Pons (tissue), 1 donor: ENCODE results near the gene TFDP2.
"Not testable (repeated sequence)": the region's sequence is repeated elsewhere in the genome, so short reads cannot be mapped to it uniquely, and the experiment has no call there.

Experiments
- DNase-seq: peaks from one replicate; pipeline ENCODE4 v3.0.0-alpha.2; 2016; ENCODE audit warnings: low spot score

Gene TFDP2

DNA sequence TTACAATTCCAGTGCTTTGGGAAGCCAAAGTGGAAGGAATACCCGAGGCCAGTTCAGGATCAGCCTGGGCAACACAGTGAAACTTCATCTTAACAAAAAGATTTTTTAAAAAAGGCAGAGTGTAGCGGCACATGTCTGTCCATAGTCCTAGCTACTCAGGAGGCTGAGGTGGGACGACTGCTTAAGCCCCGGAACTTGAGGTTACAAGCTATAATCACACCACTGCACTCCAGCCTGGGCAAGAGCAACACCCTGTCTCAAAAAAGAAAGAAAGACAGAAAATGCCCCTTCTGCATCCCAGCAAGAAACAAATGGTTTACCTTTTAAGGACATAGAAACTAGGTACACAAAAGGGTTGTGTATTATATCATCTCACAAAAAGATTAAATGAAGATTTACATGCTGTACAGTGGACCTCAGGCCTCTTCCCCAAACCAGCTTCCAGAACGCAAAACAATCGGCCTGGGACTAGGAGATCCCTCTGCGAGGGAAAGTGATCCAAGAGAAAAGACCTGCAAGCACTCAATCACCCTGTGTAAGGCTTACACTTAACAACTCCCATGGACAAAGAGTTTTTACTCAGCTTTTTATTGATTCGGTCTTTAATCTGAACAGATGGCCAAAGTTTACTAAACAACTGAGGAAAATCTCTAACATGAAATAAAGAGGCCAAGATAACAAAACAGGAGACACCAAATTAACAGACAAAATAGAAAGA lies 21.2 kb downstream of the TFDP2 start:
- DNase-seq, result no peak

DNA sequence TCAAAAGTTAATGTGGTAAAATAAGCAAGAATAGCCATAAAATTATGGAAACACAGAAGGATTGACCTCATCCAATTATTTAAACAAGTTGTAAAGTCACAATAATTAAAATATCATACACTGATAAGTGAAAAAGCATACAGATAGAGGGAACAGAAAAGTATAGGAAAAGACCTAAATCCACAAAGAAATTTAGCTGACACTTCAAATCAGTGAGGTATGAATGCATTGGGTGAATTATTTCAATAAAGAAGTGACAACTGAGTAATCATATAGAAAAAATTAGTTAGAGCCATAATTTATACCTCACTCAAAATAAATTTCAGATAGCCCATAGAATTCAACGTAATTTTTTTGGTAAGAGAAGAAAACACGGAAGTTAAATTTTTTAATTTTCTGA lies 25.1 kb downstream of the TFDP2 start:
- DNase-seq, result no peak

DNA sequence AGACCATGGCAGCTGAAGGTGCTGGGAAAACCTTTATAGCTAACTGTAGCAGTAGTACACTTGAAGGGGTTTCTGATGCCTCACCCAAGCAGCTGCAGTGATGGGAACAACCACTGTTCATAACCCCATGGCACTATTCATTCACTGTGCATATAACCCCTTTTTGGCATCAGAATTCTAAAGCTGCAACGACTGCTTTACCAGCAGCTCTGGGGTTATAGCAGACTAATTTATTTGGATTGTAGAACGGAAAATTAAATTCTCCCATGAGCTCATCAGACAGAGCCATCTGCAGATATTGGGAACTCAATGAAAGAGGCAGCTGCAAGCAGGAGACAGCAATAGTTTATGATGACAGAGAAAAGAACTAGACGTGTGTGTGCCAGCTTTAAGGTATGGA lies 28.6 kb downstream of the TFDP2 start:
- DNase-seq, result no peak

DNA sequence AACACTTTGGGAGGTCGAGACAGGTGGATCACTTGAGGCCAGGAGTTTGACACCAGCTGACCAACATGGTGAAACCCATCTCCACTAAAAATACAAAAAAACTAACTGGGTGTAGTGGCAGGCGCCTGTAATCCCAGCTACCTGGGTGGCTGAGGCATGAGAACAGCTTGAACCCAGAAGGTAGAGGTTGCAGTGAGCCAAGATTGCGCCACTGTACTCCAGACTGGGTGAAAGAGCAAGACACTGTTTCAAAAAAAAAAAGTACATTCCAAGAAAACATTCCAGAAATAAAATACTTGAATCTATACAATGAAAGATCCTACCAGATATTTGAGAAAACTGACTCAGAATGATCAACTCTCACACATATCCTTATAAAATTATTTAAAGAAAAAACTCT lies 30.4 kb downstream of the TFDP2 start:
- DNase-seq, result no peak

DNA sequence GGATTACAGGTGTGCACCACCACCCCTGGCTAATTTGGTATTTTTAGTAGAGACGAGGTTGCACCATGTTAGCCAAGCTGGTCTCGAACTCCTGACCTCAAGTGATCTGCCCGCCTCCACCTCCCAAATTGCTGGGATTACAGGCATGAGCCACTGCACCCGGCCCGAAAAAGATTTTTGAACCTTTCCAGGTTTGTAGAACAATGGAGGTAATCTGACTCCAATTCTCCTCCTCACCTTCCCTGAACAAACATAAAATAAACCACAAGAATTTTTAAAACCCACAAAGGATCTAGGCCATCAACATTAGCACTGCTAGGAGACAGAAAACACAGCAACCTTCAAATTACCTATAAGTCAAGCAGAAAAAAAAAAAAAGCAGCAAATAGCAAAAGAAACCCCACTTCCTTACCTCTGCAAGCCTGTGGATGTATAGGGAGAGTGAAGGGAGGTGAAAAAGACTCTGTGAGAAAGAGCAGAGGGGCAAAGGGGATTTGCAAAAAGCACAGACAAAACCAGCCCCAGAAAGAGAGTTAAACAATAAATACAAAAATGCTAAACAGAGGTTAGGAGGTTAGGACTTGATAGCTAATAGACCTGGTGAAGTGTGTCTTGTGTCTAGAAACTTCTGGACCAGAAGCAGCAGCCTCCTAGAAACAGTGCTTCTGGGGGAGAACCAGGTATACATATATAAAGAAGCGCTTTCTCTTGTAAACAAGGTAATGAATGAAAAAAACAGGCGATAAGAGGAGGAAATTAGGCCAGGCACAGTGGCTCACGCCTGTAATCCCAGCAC lies 32.1 kb downstream of the TFDP2 start:
- DNase-seq, result no peak

DNA sequence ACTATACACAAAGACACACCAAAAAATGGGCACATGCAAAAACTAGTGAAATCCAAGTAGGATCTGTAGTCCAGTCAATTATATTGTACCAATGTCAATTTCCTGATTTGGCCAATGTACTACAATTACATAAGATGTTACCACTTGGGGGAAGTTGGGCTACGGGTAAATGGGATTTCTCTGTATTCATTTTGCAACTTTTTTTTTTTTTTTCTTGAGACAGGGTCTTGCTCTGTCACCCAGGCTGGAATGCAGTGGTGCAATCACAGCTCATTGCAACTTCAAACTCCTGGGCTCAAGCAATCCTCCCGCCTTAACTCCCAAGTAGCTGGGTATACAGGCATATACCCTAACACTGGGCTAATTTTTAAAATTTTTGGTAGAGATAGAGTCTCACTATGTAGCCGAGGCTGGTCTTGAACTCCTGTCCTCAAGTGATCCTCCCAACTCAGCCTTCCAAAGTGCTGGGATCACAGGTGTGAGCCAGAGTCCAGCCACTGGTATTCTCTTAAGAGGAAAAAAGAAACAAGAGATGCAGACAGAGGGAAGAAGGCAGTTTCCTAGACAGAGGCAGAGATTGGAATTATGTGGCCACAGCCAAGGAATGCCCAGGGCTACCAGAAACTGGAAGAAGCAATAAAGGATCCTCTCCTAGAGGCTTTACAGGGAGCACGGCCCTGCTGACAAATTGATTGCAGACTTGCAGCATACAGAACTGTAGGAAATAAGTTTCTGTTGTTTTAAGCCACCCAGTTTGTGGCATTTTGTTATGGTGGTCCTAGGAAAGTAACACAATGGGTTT lies 33.3 kb downstream of the TFDP2 start:
- DNase-seq, result no peak

DNA sequence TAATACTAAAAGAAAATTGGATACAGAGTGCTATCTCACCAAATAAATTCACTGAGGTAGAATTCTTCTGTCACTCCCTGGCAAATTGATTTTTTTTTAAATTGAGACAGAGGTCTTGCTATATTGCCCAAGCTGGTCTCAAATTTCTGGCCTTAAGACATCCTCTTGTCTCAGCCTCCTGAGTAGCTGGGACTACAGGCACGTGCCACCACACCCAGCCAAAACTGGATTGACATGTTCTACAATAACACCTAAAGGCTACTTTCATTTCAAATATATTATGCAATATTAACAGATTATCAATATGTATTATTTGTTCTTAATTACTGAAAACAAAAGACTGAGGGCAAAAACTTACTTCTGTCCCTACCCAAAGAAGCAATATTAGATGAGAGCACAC lies 36.7 kb downstream of the TFDP2 start:
- no peak for DNase-seq

DNA sequence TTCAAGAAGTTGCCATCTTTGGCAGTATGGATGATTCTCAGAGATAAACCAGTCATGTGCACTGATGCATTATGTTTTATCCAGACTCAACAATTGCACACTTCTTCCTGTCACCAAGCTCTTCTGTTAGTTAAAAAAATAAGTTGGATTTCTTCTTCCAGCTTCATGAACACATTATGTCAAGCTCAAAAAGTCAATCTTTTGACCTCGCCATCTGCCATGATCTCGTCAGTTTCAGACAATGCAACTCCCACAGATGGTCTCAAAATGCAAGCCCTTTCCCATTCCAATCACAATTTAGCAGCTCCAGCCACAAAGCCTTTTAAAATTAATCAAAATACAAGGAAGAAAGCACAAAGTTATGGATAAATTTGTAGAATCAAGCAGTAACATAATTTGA lies 42.8 kb downstream of the TFDP2 start:
- no peak for DNase-seq

DNA sequence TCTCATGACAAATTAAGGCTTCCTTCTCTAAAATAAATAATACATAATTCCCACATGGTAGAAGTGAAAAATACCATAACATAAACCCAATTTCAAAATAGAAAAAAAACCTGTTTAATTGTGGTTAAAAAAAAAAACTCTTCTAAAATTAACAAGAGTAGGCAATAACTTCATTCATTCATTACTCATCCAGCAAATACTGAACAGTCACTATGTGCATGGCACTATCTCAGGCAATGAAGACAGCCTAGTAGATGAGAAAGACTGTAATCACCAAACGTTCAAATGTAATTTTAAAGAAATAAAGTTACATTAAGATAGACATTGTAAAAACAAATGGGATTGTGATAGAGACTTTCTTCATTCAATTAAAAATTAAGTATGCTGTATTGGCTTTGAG lies 43.4 kb downstream of the TFDP2 start:
- no peak for DNase-seq

DNA sequence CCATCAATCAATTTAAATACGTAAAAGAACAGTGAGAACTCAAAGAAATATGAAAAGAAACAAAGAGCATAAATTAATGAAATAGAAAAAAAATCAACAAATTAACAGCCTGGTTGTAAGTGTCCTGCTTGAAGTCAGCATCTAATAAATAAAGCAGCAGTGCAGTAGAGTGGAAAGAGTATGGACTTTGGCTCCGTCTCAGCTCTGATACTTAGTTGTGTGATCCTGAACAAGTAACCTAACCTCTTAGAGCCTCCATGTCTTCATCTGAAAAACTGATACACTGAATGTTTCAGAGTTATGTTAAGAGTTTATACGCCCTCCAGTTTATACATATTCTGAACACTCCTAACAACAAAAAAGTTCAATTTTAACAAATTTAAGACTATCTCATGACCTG lies 44.6 kb downstream of the TFDP2 start:
- DNase-seq, result no peak

DNA sequence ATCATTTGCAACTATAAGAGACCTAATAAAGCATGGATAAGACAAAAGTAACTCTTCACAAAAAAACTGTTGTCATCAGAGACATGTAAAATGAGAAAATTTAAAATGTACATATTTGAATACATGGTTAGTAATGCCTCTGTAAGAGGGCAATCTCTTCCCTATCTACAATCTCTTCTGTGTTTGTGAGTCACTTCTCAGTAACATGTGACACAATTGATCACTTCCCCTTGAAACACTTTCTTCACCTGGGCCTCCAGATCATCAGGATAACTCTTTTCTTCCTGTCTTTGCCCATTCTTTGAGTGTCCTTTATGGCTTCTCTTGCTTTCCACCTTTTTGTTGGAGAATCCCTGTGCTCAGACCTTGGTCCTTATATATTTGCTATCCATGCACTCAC lies 50.4 kb downstream of the TFDP2 start:
- no peak for DNase-seq

DNA sequence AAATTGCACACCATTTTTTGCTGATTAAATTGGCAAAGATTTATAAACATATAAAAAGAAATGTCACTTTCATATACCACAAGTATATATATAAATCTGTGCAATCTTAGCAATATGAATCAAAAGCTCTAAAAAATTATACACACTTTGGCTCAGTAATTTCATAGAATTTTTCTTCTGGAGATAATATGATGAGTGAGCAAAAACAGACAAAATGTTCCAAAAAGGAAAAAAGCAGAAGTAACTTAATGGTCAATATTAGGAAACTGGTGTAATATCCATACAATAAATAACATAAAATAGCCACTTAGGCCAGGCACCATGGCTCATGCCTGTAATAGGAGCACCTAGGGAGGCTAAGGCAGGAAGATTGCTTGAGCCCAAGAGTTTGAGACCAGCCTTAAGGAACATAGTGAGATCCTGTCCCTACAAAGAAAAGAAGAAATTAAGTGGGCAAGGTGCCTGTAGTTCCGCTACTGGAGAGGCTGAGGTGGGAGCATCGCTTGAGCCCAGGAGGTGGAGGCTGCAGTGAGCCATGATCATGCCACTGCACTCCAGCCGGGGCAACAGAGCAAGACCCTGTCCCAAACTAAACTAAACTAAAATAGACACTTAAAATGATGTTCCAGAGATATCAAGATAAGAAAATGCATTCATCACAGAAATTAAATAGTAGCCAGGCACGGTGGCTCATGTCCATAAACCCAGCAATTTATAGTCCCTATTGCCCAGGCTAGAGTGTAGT lies 52.1 kb downstream of the TFDP2 start:
- DNase-seq, result no peak

DNA sequence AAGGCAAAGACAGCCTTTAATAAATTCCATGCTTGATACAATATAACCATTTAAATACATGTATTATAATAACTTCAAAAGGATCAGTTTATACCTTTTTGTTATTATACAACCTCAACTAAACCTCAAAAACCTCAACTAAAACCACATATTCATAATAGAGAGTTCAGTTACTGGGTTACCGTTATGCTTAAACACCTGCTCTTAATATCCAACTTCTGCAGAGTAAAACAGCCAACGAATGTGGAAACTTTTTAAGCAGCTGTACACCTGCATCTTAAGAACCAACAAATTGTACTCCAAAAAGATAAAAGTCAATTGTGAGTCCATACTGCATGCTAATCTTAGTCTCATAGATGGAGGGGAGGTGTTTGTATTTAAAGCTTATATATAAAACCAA lies 53.5 kb downstream of the TFDP2 start:
- DNase-seq, result no peak

DNA sequence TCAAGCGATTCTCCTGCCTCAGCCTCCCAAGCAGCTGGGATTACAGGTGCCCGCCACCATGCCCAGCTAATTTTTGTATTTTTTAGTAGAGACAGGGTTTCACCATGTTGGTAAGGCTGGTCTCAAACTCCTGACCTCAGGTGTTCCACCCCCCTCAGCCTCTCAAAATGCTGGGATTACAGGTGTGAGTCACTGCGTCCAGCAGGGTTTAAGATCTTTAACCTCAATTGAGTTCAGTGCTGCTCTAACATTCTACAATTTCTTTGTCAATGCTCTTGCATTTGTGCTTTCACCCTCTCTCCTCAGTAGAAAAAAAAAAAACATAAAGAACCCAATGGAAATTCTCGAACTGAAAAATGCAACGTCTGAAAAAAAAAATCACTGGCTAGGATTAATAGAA lies 60.4 kb downstream of the TFDP2 start:
- not testable (repeated sequence) for DNase-seq

DNA sequence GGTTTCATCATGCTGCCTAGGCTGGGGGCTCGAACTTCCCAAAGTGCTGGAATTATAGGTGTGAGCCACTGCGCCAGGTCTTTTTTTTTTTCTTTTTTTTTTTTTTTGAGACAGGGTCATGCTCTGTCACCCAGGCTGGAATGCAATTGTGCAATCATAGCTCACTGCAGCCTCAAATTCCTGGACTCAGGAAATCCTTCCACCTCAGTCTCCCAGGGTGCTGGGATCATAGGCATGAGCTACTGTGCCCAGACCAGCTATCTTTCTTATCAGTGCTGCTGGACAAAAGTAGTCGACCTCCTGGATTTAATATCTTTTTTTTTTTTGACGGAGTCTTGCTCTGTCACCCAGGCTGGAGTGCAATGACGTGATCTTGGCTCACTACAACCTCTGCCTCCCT lies 60.8 kb downstream of the TFDP2 start:
- no peak for DNase-seq

DNA sequence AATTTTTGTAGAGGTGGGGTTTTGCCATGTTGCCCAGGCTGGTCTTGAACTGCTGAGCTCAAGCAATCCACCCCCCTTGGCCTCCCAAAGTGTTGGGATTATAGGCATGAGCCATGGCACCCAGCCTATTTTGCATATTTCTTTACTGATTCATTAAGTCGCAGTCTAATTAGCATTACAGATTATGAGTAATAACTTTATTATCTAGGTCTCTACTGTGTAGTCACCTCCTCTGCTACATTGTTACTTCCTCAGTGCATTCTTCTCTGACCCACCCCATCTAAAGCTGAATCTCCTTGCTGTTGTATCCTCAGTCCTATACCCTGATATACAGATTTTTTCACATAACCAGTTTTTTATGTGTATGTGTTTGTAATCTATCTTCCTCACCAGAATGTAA lies 61.7 kb downstream of the TFDP2 start:
- DNase-seq, result no peak

DNA sequence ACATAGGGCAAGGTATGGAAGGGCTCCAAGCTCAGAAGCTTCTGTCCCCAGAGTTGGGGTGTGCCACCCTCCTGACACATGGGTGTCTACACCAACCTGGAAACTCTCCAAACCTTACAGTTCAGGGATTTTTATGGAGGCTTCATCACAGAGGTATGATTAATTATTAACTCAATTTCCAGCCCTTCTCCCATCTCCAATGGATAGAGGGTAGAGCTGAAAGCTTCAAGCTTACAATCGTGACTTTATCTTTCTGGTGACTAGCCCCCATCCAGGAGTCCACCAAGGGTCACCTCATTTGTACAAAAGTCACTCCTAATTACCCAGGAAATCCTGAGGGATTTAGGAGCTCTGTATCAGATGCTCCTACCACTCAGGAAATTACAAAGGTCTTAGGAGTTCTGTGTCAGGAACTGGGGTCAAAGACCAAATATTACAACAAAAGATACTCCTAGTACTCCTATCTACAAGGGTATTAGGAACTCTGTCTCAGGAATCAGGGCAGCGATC lies 62.7 kb downstream of the TFDP2 start:
- no peak for DNase-seq

DNA sequence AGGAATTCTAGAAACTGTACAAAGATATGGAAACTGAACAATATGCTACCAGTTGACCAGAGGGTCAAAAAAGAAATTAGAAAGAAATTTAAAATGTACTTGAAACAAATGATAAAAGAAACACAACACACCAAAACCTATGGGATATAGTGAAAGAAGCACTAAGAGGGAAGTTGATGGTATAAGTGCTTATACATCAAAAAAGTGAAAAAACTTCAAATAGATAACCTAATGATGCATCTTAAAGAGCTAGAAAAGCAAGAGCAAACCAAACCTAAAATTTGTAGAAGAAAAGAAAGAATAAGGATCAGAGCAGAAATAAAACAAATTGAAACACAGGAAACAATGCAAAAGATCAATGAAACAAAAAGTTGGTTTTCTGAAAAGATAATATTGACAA lies 68.2 kb downstream of the TFDP2 start:
- DNase-seq, result no peak

DNA sequence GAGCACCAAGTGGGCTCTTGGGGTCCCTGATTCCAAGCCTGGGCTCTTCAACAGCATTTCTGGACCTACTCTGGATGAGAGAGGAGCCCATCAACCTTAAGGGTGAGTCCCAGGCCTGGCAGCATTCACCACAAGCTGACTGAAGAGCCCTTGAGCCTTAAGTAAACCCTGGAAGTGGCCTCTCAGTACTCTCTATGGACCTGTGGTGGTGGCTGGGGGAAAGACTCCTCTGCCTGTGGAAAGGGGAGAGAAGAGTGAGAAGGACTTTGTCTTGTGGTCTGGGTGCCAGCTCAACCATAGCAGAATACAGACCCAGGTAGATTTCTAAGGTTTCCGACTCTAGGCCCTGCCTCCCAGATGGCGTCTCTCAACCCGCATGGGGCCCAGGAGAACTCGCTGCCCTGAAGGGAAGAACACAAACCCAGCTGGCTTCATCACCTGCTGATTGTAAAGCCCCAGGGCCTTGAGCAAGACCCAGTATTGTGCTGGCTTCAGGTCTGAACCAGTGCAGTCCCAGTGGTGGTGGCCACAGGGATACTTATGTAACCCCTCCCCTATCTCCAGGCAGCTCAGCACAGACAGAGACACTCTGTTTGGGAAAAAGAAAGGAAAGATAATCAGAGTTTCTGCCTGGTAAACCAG lies 71.4 kb downstream of the TFDP2 start:
- DNase-seq, result no peak

DNA sequence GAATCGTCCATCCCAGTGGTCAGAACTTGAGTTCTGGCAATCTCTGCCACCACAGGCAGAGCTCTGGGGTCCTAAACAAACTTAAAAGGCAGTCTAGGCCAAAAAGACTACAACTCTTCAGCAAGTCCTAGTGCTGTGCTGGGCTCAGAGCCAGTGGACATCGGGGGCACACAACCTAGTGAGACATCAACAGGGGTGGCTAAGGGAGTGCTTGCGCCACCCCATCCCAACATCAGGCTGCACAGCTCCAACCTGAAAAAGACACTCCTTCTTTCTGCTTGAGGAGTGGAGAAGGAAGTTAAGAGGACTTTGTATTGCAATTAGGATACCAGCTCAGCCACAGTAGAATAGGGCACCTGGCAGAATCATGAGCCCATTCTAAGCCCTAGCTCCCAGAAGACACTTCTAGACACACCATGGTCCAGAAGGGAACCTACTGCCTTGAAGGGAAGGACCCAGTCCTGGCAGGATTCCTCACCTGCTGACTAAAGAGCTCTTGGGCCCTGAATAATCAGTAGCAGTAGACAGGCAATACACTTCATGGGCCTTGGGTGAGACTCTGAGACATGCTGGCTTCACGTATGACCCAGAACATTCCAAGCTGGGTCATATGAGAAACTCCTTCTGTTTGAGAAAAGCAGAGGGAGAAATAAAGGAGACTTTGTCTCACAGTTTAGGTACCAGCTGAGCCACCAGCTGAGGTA lies 72.0 kb downstream of the TFDP2 start:
- no peak for DNase-seq

DNA sequence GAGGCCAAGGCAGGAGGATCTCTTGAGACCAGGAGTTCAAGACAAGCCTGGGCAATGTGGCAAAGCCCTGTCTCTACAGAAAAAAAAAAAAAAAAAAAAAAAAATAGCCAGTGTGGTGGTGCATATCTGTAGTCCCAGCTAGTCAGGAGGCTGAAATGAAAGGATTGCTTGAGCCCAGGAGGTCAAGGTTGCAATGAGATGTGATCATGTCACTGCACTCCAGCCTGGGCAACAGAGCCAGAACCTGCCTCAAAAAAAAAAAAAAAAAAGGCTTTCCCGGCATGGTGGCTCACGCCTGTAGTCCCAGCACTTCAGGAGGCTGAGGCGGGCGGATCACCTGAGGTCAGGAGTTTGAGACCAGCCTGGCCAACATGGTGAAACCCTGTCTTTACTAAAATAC lies 73.7 kb downstream of the TFDP2 start:
- not testable (repeated sequence) for DNase-seq
